Activated naive CD4-positive, alpha-beta T cell treated with anti-CD3 and anti-CD28 coated beads, Interleukin-2, amount 50 U/mL, for 72 hours (primary cell): ENCODE data around the gene C20orf141. TPM values are rescaled to one million over a fixed set of nuclear protein-coding genes. Genes with fewer than 3 reads are reported as not detected.
"Not testable (repeated sequence)": the region's sequence is repeated elsewhere in the genome, so short reads cannot be mapped to it uniquely, and the experiment has no call there.

ENCODE experiments used
- ATAC-seq, 2 donors: fragments of 150-1000 bp; cut with Tn5 transposase; 2 replicates each; pipeline ENCODE4 v1.10.0; 2021; ENCODE audit warnings: mild to moderate bottlenecking in 2 of 2, moderate library complexity in 2 of 2
- DNase-seq, 2 donors: peaks; one replicate each; pipeline ENCODE4 v3.0.0; 2021 to 2022; ENCODE audit warnings: low spot score in 2 of 2
- H3K27ac Mint-ChIP-seq, 2 donors: one replicate each; pipeline ENCODE4 v1.8.0; 2022; ENCODE audit warnings: mild to moderate bottlenecking in 2 of 2, mixed read lengths in 2 of 2
- H3K36me3 Mint-ChIP-seq, 2 donors: one replicate each; pipeline ENCODE4 v1.8.0; 2022; ENCODE audit warnings: mixed read lengths in 2 of 2
- H3K9me3 Mint-ChIP-seq, 2 donors: one replicate each; pipeline ENCODE4 v1.8.0; 2022; ENCODE audit warnings: mixed read lengths in 2 of 2
- total RNA-seq, 2 donors: library from RNA; stranded (reverse); gene quantifications; one replicate each; pipeline ENCODE4 v1.2.3, GENCODE V29; 2022

C20orf141 gene
- total RNA-seq, 2 donors from 2014 or later: not detected

DNA sequence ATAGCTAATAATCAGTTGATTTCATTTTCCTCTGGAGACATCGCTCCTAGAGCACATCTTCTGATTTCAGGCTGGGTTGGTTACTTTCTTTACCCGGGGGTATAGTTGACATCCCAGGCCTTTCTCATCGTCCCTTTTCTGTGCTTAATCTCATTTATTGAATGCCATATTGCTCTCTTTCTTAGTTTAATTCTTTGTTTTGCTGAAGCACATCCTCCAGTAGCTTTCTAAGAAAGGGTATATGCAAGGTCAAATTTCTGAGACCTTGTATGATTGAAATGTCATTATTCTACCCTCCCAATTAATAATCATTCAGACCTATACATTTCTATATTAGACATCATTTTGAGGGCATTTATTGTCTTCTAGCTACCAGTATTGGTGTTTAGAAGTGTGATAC, 2.6 kb upstream of the C20orf141 start:
- no peak overlapping the region for H3K27ac Mint-ChIP-seq
- no peak for DNase-seq
- H3K36me3 Mint-ChIP-seq: peaks cover 13 to 19% of the 10 kb centered on the region in 2 donors

GRCh38 chr20:2814076-2814475, 711 bp upstream of the C20orf141 start:
- no peak for DNase-seq
- H3K36me3 Mint-ChIP-seq: peaks cover 13 to 19% of the 10 kb centered on the region in 2 donors
- no peak for ATAC-seq

More for the DNA sequence above, 2.6 kb upstream of the C20orf141 start:
- H3K9me3 Mint-ChIP-seq: peaks cover 0 to 19% of the 10 kb centered on the region in 2 donors
- no peak for ATAC-seq

DNA sequence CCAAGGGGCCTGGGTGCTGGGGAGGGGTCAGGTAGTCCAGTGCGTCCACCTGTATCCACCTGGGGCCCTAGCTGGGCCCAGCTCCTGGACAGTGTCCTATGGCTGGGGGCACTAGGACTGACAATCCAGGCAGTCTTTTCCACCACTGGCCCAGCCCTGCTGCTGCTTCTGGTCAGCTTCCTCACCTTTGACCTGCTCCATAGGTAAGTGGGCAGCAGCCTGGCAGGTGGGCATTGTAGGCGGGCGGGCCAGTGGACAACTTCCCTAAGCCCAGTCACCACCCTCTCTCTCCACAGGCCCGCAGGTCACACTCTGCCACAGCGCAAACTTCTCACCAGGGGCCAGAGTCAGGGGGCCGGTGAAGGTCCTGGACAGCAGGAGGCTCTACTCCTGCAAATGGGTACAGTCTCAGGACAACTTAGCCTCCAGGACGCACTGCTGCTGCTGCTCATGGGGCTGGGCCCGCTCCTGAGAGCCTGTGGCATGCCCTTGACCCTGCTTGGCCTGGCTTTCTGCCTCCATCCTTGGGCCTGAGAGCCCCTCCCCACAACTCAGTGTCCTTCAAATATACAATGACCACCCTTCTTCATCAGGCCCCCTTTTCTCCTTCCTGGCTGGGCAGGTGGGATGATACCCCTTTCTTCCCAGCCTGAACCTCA, 584 bp downstream of the C20orf141 start:
- ATAC-seq (no peak), DNase-seq (no peak)
- H3K9me3 Mint-ChIP-seq: peaks cover 0 to 19% of the 10 kb centered on the region in 2 donors
- H3K36me3 Mint-ChIP-seq: peaks cover 13 to 19% of the 10 kb centered on the region in 2 donors
- no peak overlapping the region for H3K27ac Mint-ChIP-seq

More at GRCh38 chr20:2814076-2814475, 711 bp upstream of the C20orf141 start:
- H3K9me3 Mint-ChIP-seq: peaks cover 0 to 19% of the 10 kb centered on the region in 2 donors
- H3K27ac Mint-ChIP-seq: no peak overlapping the region

DNA sequence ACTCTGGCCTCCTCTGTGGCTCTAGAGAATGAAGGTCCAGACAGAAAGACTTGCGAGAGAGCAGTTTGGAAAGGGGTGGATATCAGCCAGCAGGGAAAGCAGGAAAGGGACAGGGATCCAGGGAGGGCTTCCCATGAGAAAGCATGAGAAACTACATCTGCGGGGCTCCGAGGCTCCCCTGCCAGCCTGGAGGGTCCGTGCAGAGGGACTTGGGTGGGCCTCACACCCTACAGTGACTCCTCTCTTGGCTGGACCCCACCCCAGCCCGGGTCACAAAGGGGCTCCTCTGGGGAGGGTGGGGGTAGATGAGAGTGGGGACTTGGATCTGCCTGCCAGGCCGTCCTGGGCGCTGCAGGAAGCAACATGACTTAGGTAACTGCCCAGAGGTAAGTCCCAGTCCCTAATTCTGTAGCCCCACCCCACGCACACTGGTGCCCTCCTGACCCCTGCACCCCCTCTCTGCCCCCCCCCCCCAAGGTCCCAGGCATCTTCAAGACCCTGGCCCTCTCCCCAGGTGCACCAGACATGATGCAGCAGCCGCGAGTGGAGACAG, 1.3 kb downstream of the C20orf141 start, which contains the start of gene TMEM239:
TMEM239 (plus strand) TSS at position 335 of the 553 bp plus-strand sequence; CDS start at position 526, 191 bp downstream.
- Mint-ChIP-seq H3K9me3 (peaks cover 0 to 16% of the 10 kb centered on the region in 2 donors), H3K36me3 (peaks cover 13 to 19% of the 10 kb centered on the region in 2 donors), H3K27ac (no peak within 1 kb of the TSS)
- no peak for ATAC-seq
- DNase-seq: no peak

DNA sequence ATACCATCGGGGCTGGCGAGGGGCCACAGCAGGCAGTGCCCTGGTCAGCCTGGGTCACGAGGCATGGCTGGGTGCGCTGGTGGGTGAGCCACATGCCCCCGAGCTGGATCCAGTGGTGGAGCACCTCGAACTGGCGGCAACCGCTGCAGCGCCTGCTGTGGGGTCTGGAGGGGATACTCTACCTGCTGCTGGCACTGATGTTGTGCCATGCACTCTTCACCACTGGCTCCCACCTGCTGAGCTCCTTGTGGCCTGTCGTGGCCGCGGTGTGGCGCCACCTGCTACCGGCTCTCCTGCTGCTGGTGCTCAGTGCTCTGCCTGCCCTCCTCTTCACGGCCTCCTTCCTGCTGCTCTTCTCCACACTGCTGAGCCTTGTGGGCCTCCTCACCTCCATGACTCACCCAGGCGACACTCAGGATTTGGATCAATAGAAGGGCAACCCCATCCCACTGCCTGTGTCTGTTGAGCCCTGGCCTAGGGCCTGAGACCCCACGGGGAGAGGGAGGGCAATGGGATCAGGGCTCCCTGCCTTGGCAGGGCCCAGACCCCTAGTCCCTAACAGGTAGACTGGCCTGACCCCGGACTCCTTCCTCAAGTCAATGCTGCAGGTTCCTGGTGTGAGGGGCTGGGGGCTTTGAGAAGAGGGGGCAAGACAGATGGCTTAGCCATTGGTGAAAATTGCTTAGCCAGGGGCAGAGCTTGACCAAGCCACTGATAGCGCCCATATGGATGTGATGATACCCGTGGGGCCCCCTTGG, 2.0 kb downstream of the C20orf141 start:
- H3K36me3 Mint-ChIP-seq: peaks cover 9 to 15% of the 10 kb centered on the region in 2 donors
- H3K27ac Mint-ChIP-seq: no peak overlapping the region
- peaks cover 0 to 9% of the 10 kb centered on the region in 2 donors for H3K9me3 Mint-ChIP-seq
- ATAC-seq (peak; percentile 43 to 71), DNase-seq (no peak)

DNA sequence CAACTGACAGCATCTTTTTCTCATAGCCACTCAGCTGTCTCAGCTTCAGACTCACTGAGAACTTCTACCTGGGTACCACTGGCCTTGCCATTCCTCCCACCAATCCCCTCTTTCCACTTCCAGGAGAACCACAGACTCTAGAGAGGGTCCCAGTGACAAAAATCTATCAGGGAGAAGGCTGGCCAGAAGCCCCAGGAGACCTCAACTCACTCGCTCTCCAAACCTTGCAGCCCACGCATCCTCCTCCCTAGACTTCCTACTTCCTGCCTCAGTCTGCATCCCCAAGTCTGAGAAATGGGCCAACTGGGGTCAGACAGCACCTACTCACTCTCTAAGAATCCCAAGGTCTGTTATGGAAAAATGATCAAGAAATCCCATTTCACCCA, 2.5 kb downstream of the C20orf141 start:
- DNase-seq (no peak), ATAC-seq (no peak)
- peaks cover 4 to 9% of the 10 kb centered on the region in 2 donors for H3K36me3 Mint-ChIP-seq
- no peak overlapping the region for H3K27ac Mint-ChIP-seq
- H3K9me3 Mint-ChIP-seq: peaks cover 0 to 4% of the 10 kb centered on the region in 2 donors

- DNase-seq (no peak), ATAC-seq (no peak)
- Mint-ChIP-seq H3K27ac (no peak overlapping the region), H3K9me3 (no peaks in the 10 kb centered on the region), H3K36me3 (peaks cover 0 to 5% of the 10 kb centered on the region in 2 donors)
Measured at GRCh38 chr20:2817891-2818595, 3.3 kb downstream of the C20orf141 start.

- Mint-ChIP-seq H3K9me3 (no peaks in the 10 kb centered on the region), H3K36me3 (no peaks in the 10 kb centered on the region), H3K27ac (no peak overlapping the region)
Measured at GRCh38 chr20:2820084-2820895, 5.5 kb downstream of the C20orf141 start.

GRCh38 chr20:2820896-2821869, 6.4 kb downstream of the C20orf141 start:
- Mint-ChIP-seq H3K36me3 (no peaks in the 10 kb centered on the region), H3K9me3 (no peaks in the 10 kb centered on the region), H3K27ac (no peak overlapping the region)
- DNase-seq: no peak
- peak in 1 of 2 donors; percentile 32 for ATAC-seq

More at GRCh38 chr20:2820084-2820895, 5.5 kb downstream of the C20orf141 start:
- DNase-seq: no peak
- ATAC-seq: no peak

DNA sequence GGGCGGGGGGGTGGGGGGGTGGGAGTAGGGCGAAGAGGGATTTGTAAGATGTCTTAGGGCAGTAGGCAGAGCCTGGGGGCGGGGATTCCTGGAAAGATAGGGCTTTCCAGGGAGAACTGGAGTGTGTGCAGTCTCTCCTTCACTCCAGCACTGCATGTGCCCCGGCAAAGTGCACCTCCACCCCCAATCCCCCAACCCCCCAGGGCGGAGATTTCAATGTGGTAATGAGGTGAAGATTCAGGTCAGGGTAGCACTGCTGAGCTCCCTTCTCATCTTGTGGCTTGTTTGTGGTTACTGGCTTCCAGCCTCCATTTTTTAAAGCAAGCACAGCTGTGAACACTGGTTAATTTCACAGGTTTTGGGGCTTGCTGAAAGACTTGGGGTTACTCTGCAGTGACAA, 7.3 kb downstream of the C20orf141 start:
- ATAC-seq (peak; percentile 39 to 85), DNase-seq (no peak)
- Mint-ChIP-seq H3K27ac (no peak overlapping the region), H3K36me3 (no peaks in the 10 kb centered on the region), H3K9me3 (no peaks in the 10 kb centered on the region)

DNA sequence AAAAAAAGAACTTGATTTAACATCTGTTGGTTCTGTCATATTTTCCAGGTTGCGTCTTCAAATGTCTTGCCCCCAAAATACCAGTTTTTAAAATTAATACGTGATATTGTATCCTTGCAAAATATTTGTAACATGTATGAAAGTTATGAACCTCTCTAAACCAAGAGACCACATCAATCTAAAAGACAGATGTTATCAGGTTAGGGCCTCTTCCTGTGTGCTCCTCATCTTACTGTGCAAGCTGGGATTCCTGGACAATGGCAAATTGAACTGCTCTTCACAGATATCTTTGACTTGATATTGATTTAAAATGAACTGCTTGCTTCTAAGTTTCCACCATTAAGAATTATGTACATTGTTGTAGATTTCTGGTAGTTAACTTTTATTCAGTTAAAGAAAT, 11.0 kb downstream of the C20orf141 start:
- Mint-ChIP-seq H3K9me3 (no peaks in the 10 kb centered on the region), H3K36me3 (no peaks in the 10 kb centered on the region), H3K27ac (no peak overlapping the region)
- DNase-seq: no peak
- ATAC-seq: peak in 1 of 2 donors; percentile 46

- ATAC-seq: no peak
- H3K27ac Mint-ChIP-seq: no peak overlapping the region
Measured at GRCh38 chr20:2826655-2827054, 11.9 kb downstream of the C20orf141 start.

GRCh38 chr20:2829376-2829775, 14.6 kb downstream of the C20orf141 start:
- Mint-ChIP-seq H3K27ac (no peak overlapping the region), H3K36me3 (no peaks in the 10 kb centered on the region), H3K9me3 (no peaks in the 10 kb centered on the region)
- DNase-seq (no peak), ATAC-seq (no peak)

More at GRCh38 chr20:2826655-2827054, 11.9 kb downstream of the C20orf141 start:
- no peak for DNase-seq
- H3K36me3 Mint-ChIP-seq: no peaks in the 10 kb centered on the region
- no peaks in the 10 kb centered on the region for H3K9me3 Mint-ChIP-seq

DNA sequence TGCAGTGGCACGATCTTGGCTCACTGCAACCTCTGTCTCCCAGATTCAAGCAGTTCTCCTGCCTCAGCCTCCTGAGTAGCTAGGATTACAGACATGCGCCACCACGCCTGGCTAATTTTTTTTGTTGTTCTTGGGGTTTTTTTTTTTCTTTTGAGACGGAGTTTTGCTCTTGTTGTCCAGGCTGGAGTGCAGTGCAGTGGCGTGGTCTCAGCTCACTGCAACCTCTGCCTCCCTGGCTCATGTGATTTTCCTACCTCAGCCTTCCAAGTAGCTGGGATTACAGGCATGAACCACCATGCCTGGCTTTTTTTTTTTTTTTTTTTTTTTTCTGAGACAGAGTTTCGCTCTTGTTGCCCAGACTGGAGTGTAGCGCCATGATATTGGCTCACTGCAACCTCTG, 16.4 kb downstream of the C20orf141 start:
- not testable (repeated sequence) for ATAC-seq, H3K27ac Mint-ChIP-seq, H3K36me3 Mint-ChIP-seq, H3K9me3 Mint-ChIP-seq, DNase-seq

DNA sequence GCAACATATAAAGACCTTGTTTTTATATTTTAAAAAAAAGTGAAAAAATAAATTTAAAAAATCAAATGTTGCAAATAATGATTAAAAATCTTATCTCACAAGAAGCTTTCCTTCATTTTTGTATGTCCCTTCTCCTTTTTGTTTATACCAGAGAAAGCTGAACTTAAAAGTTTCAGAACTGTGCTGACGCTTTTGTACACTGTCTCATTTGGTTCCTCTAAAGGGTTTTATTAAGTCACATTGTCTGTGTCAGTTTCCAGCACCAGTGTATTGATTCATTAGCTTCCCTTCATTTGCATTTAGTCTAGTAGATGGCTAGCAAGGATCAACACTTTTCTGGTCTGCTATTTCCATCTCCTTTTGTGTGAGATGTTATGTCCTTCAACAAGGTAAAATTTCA, 19.0 kb downstream of the C20orf141 start:
- Mint-ChIP-seq H3K27ac (no peak overlapping the region), H3K36me3 (no peaks in the 10 kb centered on the region), H3K9me3 (no peaks in the 10 kb centered on the region)
- ATAC-seq: no peak
- no peak for DNase-seq
